Neuronal stem cell (in vitro differentiated cells): ENCODE data around the gene GRIP1.

Experiments
- DNase-seq: peaks from one replicate; pipeline ENCODE4 v3.0.0-alpha.2; 2013; ENCODE audit warnings: low spot score
- H2AFZ ChIP-seq: one replicate; pipeline ENCODE4 v1.6.1; 2013; ENCODE audit warnings: mild to moderate bottlenecking, low read length, inconsistent platforms
- H2AK5ac ChIP-seq: 2 replicates; pipeline ENCODE4 v1.6.1; 2013; ENCODE audit warnings: low read depth, mild to moderate bottlenecking, inconsistent platforms, low read length, moderate library complexity, mixed read lengths
- H2BK120ac ChIP-seq: 2 replicates; pipeline ENCODE4 v1.6.1; 2013; ENCODE audit warnings: low read depth, mild to moderate bottlenecking, inconsistent platforms, low read length, moderate library complexity, mixed read lengths
- H2BK12ac ChIP-seq: one replicate; pipeline ENCODE4 v1.6.1; 2013; ENCODE audit warnings: low read length, inconsistent platforms
- H2BK15ac ChIP-seq: 2 replicates; pipeline ENCODE4 v1.6.1; 2013; ENCODE audit warnings: mild to moderate bottlenecking, low read length, inconsistent platforms, mixed read lengths
- H2BK5ac ChIP-seq: one replicate; pipeline ENCODE4 v1.6.1; 2013; ENCODE audit warnings: inconsistent platforms, mild to moderate bottlenecking, low read length, moderate library complexity
- H3K14ac ChIP-seq: one replicate; pipeline ENCODE4 v1.6.1; 2013; ENCODE audit warnings: low read length, inconsistent platforms
- H3K18ac ChIP-seq: 2 replicates; pipeline ENCODE4 v1.6.1; 2013; ENCODE audit warnings: low read length, inconsistent platforms
- H3K23ac ChIP-seq: 2 replicates; pipeline ENCODE4 v1.6.1; 2013; ENCODE audit warnings: low read depth, mild to moderate bottlenecking, mixed read lengths, low read length, inconsistent platforms; ENCODE audit not compliant: poor library complexity
- H3K27ac ChIP-seq: replicated peaks from 3 replicates; pipeline ENCODE4 v1.5.1; 2013; ENCODE audit warnings: low read length, inconsistent platforms
- H3K27me3 ChIP-seq, 3 experiments: 2 replicates each; pipeline ENCODE4 v1.6.1; 2013; ENCODE audit warnings: low read length in 3 of 3, mild to moderate bottlenecking in 2 of 3, inconsistent platforms in 1 of 3, low read depth in 1 of 3, mixed read lengths in 1 of 3, moderate library complexity in 1 of 3; ENCODE audit not compliant: control insufficient read depth in 3 of 3, insufficient read depth in 3 of 3
- H3K36me3 ChIP-seq, 2 donors: replicated peaks in 1 of 2; 2 replicates each; pipeline ENCODE4 v1.6.1; 2013; ENCODE audit warnings: low read length in 2 of 2; ENCODE audit not compliant: control insufficient read depth in 2 of 2, insufficient read depth in 2 of 2
- H3K4ac ChIP-seq: 2 replicates; pipeline ENCODE4 v1.6.1; 2013; ENCODE audit warnings: inconsistent platforms, mild to moderate bottlenecking, low read length, moderate library complexity
- H3K4me1 ChIP-seq, 2 donors: 1 replicate in 1 of 2; 2 replicates in 1 of 2; pipeline ENCODE4 v1.6.1; 2013; ENCODE audit warnings: low read length in 2 of 2, low read depth in 1 of 2; ENCODE audit not compliant: control insufficient read depth in 2 of 2, insufficient read depth in 1 of 2
- H3K4me2 ChIP-seq: one replicate; pipeline ENCODE4 v1.6.1; 2013; ENCODE audit warnings: mild to moderate bottlenecking, low read length, inconsistent platforms; ENCODE audit not compliant: insufficient read depth, poor library complexity, severe bottlenecking
- H3K4me3 ChIP-seq, 2 donors: 2 replicates each; pipeline ENCODE4 v1.5.1; 2013; ENCODE audit warnings: low read length in 2 of 2, mild to moderate bottlenecking in 2 of 2, inconsistent platforms in 1 of 2, moderate library complexity in 1 of 2
- H3K79me1 ChIP-seq: one replicate; pipeline ENCODE4 v1.6.1; 2013; ENCODE audit warnings: low read depth, mild to moderate bottlenecking, inconsistent platforms, low read length, moderate library complexity
- H3K9ac ChIP-seq: one replicate; pipeline ENCODE4 v1.6.1; 2013; ENCODE audit warnings: mild to moderate bottlenecking, low read depth, low read length, inconsistent platforms; ENCODE audit not compliant: poor library complexity
- H3K9me3 ChIP-seq, 2 donors: replicated peaks in 1 of 2; 2 replicates each; pipeline versions ENCODE3 to v1.6.1; 2013; ENCODE audit warnings: low read length in 2 of 2, mild to moderate bottlenecking in 2 of 2, inconsistent platforms in 1 of 2, low read depth in 1 of 2, mixed read lengths in 1 of 2, moderate library complexity in 1 of 2; ENCODE audit not compliant: control insufficient read depth in 2 of 2, insufficient read depth in 1 of 2
- H4K8ac ChIP-seq: one replicate; pipeline ENCODE4 v1.6.1; 2013; ENCODE audit warnings: low read depth, mild to moderate bottlenecking, inconsistent platforms, low read length, moderate library complexity
- H4K91ac ChIP-seq: one replicate; pipeline ENCODE4 v1.6.1; 2013; ENCODE audit warnings: low read length, low read depth, mild to moderate bottlenecking, inconsistent platforms; ENCODE audit not compliant: poor library complexity
- WGBS, 2 donors: extraction: QIAGEN DNeasy Blood & Tissue Kit; methylation state at CpG; one replicate each; pipeline ENCODE4 v1.1.7; 2013; ENCODE audit warnings: missing lambda C conversion rate in 2 of 2, mixed read lengths in 1 of 2; ENCODE audit not compliant: insufficient read length in 2 of 2, insufficient replicate concordance in 1 of 2; ENCODE audit errors: extremely low coverage in 2 of 2; 5-methylcytosine and 5-hydroxymethylcytosine counted together

The GRIP1 gene

DNA sequence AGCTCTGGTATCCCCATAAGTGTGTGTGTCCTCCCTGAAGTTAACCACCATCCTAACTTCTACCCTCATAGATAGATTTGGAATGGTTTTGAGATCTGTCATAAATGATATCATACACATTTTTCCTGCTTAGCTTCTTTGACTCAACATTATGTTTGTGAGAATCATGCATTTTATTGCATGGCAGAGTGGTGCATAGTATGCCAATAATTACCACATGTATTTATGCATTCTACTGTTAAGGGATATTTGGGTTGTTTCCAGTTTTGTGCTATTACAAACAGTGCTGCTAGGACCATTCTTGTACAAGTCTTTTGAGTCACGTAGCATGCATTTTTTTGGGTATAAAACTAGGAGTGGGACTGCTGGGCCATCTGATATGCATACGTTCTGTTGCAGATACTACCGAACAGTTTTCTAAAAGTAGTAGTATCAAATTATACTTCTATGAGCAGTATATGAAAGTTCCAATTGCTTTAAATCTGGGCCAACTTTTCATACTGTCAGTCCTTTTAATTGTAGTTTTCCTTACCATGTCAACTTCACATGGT lies 13.4 kb downstream of the GRIP1 start:
- Histone ChIP-seq H3K79me1 (no peaks in the 10 kb centered on the region), H3K27ac (no peak overlapping the region), H3K36me3 (no peaks in the 10 kb centered on the region), H3K4me1 (no peaks in the 10 kb centered on the region), H2BK120ac (no peak overlapping the region), H3K23ac (no peak overlapping the region), H4K91ac (no peak overlapping the region), H4K8ac (no peak overlapping the region), H3K4ac (no peak overlapping the region), H3K9ac (no peak overlapping the region), H3K27me3 (no peaks in the 10 kb centered on the region), H3K14ac (no peak overlapping the region), H3K4me3 (no peak overlapping the region), H2AFZ (no peak overlapping the region), H2AK5ac (no peak overlapping the region), H2BK5ac (no peak overlapping the region), H3K4me2 (no peak overlapping the region), H2BK15ac (no peak overlapping the region), H2BK12ac (no peak overlapping the region), H3K9me3 (no peaks in the 10 kb centered on the region), H3K18ac (no peak overlapping the region)
- WGBS, 2 donors = no CpG with 5 or more reads among the region's 3 CpGs
- no peak for DNase-seq

DNA sequence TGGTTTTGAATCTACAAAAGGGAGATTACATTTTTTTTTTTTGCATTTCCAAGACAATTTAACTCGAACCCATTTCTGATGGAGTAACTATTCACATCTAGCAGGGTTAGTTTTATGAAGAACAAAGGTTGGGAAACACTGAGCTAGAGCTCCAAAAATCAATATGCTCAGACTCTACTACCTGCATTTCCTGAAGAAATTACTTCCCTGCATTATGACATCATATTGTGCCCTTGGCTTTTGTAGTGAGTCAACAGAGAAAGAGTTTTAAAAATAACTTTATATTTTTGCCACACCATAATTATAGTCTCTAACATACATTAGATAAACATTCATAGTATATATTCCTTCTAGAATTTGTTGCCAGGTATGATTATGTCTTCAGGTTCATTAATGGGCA lies 14.8 kb downstream of the GRIP1 start:
- Histone ChIP-seq H3K4me2 (no peak overlapping the region), H3K14ac (no peak overlapping the region), H3K23ac (no peak overlapping the region), H3K27ac (no peak overlapping the region), H4K8ac (no peak overlapping the region), H4K91ac (no peak overlapping the region), H2BK120ac (no peak overlapping the region), H3K36me3 (no peaks in the 10 kb centered on the region), H3K4ac (no peak overlapping the region), H3K9me3 (no peaks in the 10 kb centered on the region), H2BK12ac (no peak overlapping the region), H3K79me1 (no peaks in the 10 kb centered on the region), H2AK5ac (no peak overlapping the region), H3K27me3 (no peaks in the 10 kb centered on the region), H2AFZ (no peak overlapping the region), H3K4me3 (no peak overlapping the region), H3K9ac (no peak overlapping the region), H2BK5ac (no peak overlapping the region), H3K4me1 (no peaks in the 10 kb centered on the region), H2BK15ac (no peak overlapping the region), H3K18ac (no peak overlapping the region)
- no CpG with 5 or more reads among the region's 1 CpG for WGBS, 2 donors
- no peak for DNase-seq

DNA sequence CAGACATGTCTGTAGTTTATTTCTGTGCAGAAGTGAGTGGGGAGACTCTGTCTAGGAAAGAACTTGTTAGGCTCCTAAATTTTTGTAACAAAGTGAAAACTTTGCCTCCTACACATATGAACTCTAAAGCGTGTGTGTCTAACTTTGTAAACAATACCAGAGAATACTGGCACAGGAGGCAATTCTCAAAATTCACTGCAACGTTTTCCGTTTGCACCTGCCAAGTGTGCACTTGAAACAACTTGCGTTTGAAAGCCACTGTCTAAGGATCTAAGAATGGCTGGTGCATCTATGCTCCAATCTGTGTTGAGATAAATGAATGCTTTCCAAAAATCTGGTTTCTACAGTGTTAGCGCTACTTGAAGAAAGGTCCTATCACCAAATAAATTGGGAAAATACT lies 15.3 kb downstream of the GRIP1 start:
- Histone ChIP-seq H3K23ac (no peak overlapping the region), H2BK120ac (no peak overlapping the region), H2BK15ac (no peak overlapping the region), H3K14ac (no peak overlapping the region), H3K9me3 (no peaks in the 10 kb centered on the region), H2BK5ac (no peak overlapping the region), H3K79me1 (no peaks in the 10 kb centered on the region), H3K4me3 (no peak overlapping the region), H3K27me3 (no peaks in the 10 kb centered on the region), H3K9ac (no peak overlapping the region), H3K4me2 (no peak overlapping the region), H3K18ac (no peak overlapping the region), H3K4me1 (no peaks in the 10 kb centered on the region), H3K4ac (no peak overlapping the region), H2AFZ (no peak overlapping the region), H4K8ac (no peak overlapping the region), H3K27ac (no peak overlapping the region), H4K91ac (no peak overlapping the region), H2BK12ac (no peak overlapping the region), H3K36me3 (no peaks in the 10 kb centered on the region), H2AK5ac (no peak overlapping the region)
- no peak for DNase-seq
- no CpG with 5 or more reads among the region's 5 CpGs for WGBS, 2 donors

DNA sequence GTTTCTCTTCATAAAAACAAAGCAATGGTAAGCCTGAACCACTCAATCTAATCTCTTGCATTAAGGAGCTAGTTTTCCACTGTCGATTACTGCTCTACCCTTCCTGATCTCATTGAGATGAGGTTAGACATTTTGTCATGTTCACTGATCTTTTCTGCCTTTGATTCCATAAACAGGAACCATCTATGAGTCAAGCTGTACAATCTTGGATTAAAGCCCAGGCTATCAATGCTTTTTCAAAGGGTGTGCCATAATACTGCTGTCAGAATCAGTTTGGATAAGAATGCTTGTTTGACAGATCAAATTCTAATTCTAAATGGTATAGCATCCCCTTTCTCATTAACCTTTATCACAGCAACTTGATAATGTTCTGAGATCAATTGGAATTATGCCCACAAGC lies 16.1 kb downstream of the GRIP1 start:
- Histone ChIP-seq H3K18ac (no peak overlapping the region), H3K4me1 (no peaks in the 10 kb centered on the region), H3K4me2 (no peak overlapping the region), H3K4ac (no peak overlapping the region), H3K27ac (no peak overlapping the region), H3K23ac (no peak overlapping the region), H3K27me3 (no peaks in the 10 kb centered on the region), H3K36me3 (no peaks in the 10 kb centered on the region), H2BK5ac (no peak overlapping the region), H3K79me1 (no peaks in the 10 kb centered on the region), H3K9me3 (no peaks in the 10 kb centered on the region), H4K91ac (no peak overlapping the region), H3K4me3 (no peak overlapping the region), H2BK120ac (no peak overlapping the region), H2AK5ac (no peak overlapping the region), H2BK12ac (no peak overlapping the region), H3K14ac (no peak overlapping the region), H3K9ac (no peak overlapping the region), H2AFZ (no peak overlapping the region), H2BK15ac (no peak overlapping the region), H4K8ac (no peak overlapping the region)
- no peak for DNase-seq
- no CpG with 5 or more reads among the region's 1 CpG for WGBS, 2 donors
